ENCODE data around the gene PRTN3.
"Not testable (repeated sequence)": the region's sequence is repeated elsewhere in the genome, so short reads cannot be mapped to it uniquely, and the experiment has no call there.

Gene PRTN3

GRCh38 chr19:849195-849594, 8.4 kb downstream of the PRTN3 start:
- DNase-seq: not testable (repeated sequence)

- peak; percentile 73 for DNase-seq
These were observed 9.6 kb downstream of the PRTN3 start for GRCh38 chr19:850221-850978.

GRCh38 chr19:850979-851335, 10.2 kb downstream of the PRTN3 start:
- DNase-seq: no peak

- DNase-seq: no peak
These were observed 11.6 kb downstream of the PRTN3 start, which contains the start of gene ELANE for GRCh38 chr19:852136-853013. Gene ELANE, plus strand, starts transcription at chr19:852303. Its CDS starts 26 bp downstream, at chr19:852329.

DNA sequence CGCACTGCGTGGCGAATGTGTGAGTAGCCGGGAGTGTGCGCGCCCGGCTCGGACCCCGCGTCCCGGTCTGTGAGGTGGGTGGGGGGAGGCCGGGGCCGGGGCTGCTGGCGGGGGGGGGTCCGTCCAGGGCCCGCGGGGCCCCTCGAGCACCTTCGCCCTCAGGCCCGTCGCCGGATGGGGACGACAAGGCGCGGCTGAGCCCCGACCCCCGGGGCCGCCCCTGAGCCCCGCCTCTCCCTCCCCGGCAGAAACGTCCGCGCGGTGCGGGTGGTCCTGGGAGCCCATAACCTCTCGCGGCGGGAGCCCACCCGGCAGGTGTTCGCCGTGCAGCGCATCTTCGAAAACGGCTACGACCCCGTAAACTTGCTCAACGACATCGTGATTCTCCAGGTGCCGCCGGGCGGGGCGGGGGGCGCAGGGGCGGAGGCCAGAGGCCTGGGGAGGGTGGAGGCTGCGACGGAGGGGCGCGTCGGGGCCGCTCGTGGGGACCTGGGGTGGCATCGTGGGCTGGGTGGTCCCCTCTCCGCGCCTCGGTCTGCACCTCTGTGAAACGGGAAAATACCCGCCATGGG, 12.3 kb downstream of the PRTN3 start:
- DNase-seq: no peak

GRCh38 chr19:853614-854220, 12.9 kb downstream of the PRTN3 start:
- DNase-seq: not testable (repeated sequence)

- DNase-seq: no peak
These were observed 13.8 kb downstream of the PRTN3 start for GRCh38 chr19:854549-854948.

DNA sequence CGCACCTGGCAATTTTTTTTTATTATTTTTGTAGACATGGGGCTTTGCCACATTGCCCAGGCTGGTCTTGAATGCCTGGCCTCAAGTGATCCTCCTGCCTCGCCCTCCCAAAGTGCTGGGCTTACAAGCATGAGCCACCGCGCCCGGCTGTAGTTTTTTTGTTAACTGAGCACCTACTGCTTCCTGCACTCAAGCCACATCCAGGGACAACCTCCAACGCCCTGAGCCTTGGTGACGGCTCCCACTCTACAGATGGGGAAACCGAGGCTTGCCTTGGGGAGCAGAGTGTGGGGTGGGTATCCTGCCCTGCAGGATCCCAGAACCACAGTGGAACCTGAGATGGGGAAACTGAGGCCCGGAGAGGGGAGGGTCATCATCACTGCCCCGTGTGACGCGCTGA, 14.3 kb downstream of the PRTN3 start:
- no peak for DNase-seq

DNA sequence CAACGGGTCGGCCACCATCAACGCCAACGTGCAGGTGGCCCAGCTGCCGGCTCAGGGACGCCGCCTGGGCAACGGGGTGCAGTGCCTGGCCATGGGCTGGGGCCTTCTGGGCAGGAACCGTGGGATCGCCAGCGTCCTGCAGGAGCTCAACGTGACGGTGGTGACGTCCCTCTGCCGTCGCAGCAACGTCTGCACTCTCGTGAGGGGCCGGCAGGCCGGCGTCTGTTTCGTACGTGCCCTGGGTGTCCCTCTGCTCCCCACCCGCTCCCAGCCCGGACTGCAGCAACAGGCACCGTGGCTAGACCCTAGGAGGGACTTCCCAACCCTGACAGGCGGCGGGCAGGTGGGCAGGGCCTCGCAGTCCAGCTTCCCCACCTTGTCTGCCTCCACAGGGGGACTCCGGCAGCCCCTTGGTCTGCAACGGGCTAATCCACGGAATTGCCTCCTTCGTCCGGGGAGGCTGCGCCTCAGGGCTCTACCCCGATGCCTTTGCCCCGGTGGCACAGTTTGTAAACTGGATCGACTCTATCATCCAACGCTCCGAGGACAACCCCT, 14.8 kb downstream of the PRTN3 start:
- no peak for DNase-seq

DNA sequence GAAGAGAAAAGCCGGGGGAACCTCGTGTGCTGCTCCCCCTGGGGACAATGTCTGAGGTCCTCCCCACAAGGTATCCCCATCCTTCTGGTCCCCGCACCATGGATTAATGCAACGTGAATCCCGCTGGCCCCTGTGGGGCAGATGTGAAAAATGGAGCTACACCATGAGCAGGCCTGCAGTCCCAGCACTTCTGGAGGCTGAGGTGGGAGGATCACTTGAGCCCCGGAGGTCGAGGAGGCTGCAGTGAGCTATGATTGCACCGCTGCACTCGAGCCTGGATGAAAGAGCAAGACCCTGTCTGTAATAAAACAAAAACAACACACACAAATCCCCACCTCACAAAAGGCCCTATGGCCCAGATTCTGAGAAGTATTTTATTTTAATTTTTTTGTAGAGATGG, 17.5 kb downstream of the PRTN3 start:
- DNase-seq: no peak

DNA sequence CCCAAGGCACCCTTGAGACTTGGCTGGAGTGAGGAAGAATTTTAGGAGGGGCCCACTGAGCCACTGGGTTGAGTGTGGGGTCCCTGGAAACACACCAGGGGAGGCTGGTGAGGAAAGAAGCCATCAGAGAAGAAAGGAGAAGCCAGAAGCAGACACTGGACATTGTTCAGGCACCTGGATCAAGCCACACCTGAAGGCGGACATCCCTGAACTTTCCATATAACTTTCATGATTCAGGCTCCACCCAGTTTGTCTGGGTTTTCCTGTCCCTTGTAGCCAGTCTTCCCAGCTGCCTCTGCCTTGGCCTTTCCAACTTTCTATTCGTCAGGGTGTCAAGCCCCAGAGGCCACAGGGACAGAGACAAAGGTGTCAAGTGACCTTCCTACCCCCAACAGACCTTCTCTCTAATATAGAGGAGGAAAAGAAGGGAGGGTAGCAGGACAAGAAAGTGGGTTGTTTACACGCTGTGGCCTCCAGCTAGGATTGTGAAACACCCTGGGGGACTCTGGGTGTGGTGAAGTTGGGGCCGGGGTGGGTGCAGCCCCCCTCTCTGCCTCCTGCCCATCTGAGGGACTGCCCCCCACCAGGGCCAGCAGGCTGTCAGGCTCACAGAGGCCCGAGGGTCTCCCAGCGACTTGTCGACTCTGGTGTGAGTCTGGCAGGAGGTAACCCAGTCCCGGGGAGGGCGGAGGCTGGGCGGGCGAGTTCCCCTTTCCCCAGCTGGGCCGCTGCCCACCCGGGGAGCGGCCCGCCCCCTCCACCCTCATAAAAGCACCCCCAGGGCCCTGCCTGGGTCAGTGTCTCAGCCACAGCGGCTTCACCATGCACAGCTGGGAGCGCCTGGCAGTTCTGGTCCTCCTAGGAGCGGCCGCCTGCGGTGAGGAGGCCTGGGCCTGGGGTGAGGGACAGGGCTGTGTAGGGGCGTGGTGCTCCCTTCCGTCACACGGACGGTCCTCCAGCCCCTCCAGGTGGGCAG, 18.4 kb downstream of the PRTN3 start, which contains the start of gene CFD:
TSS of gene CFD (plus strand) at position 797 of the 976 bp plus-strand sequence. CDS start at position 823, 26 bp downstream.
- no peak for DNase-seq

- no peak for DNase-seq
These were observed 20.4 kb downstream of the PRTN3 start for GRCh38 chr19:861141-861755.

- peak; percentile 44 for DNase-seq
These were observed 21.2 kb downstream of the PRTN3 start for GRCh38 chr19:861756-862580.

- no peak for DNase-seq
These were observed 21.9 kb downstream of the PRTN3 start for GRCh38 chr19:862581-863314.

- DNase-seq: no peak
These were observed 22.5 kb downstream of the PRTN3 start for GRCh38 chr19:863315-863620.

GRCh38 chr19:866769-867300, 26.0 kb downstream of the PRTN3 start:
- no peak for DNase-seq

DNA sequence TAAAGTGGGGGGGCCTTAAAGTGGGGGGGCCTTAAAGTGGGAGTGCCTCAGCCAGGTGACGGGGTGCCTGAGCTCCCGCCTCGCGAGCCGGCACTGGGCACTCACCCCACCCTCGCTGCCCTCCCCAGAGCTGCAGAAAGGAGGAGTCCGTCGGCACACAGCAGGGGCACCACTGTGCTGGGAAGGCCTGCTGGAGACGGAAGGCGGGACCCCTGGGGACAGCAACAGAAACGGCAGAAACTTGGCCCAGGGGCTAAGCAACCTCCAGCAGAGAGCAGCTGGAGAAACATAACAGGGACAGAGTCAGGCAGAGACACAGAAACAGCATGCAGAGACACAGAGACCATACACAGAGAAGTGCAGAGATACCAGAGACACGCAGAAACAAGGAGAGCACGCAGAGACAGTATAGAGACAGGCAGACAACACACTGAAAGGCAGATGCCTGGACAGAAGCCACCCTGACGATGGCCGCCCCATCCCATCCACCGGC, 26.5 kb downstream of the PRTN3 start:
- DNase-seq: no peak

GRCh38 chr19:867855-868457, 27.2 kb downstream of the PRTN3 start:
- no peak for DNase-seq

Measured in NCI-H226 (cell line).